Measurements from ENCODE around the gene MED16.

- TF ChIP-seq GATA2 (IDR thresholded peaks at IDR 0.05; ENCODE audit: low read depth, low read length) (no peak), GATA3 (IDR thresholded peaks at IDR 0.05; ENCODE audit: low read depth, low read length) (no peak)
These were observed 9.0 kb upstream of the MED16 start for GRCh38 chr19:902093-902370.
